ENCODE results near the gene DRAM2. TPM values are rescaled to one million over a fixed set of nuclear protein-coding genes. Genes with fewer than 3 reads are reported as not detected.

Gene DRAM2
- total RNA-seq = 10 to 100 TPM; 23.6 to 37.6 TPM
- polyA plus RNA-seq = 10 to 100 TPM; 23.9 to 78.5 TPM
- long read RNA-seq, donor 1, transcript DRAM2-208 (9 exons, 1,872 nt) = major isoform, 24 of 82 reads
- long read RNA-seq, donor 1, partial matches to known transcripts = 4 of 82 reads
- long read RNA-seq, donor 1, other reads (novel, unspliced or antisense) = 54 of 82 reads
- long read RNA-seq, donor 2, partial matches to known transcripts = 2 of 19 reads
- long read RNA-seq, donor 2, other reads (novel, unspliced or antisense) = 17 of 19 reads

DNA sequence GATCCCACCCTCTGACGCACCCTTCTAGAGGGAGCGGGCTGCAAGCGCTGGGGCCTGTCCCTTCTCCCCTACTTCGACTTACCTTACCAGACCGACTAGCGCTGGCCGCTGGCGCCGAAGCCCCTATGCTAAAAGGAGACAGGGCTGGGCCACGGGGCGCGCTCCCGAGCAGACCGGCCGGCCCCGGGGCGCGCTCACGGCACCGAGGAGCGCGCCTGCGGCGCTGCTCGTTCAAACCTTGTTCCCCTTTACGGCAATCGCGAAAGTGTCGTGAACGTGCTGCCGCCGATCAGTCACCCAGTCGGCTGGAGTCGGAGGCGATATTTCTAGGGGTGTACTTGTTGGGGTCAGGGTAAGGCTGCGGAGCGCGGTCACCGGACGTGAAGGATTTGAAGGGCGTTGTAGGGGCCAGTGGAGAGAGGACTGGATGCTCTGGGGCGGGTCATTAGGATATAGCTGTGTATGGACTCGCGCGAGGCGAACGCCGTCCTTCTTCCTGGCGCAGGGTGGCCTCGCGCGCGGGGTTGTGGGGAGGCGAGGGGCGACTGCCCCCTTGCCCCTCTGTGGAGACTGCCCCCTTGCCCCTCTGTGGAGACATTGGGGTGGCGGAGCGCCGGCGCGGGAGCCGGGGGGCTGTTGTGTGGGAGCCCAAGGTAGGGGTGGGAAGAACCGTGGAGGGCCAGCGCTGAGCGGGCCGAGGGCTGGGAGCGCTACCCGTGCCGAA, at the start of gene DRAM2, which contains the start of gene CEPT1:
Gene DRAM2, minus strand, starts transcription at position 138 of the 724 bp plus-strand sequence. CDS start 8,539 bp downstream, outside the sequence.
Gene CEPT1, plus strand, starts transcription at position 268 of the 724 bp plus-strand sequence. CDS start 7,492 bp downstream, outside the sequence.
- Histone ChIP-seq H3K4me3 (ENCODE audit: low read length in 2 of 2) (peak within 1 kb of the TSS; percentile 79 to 92), H3K27me3 (ENCODE audit: control insufficient read depth in 1 of 2, insufficient read depth in 2 of 2, low read length in 1 of 2) (no peaks in the 10 kb centered on the region), H3K36me3 (ENCODE audit: control insufficient read depth in 1 of 2, insufficient read depth in 2 of 2, low read length in 1 of 2) (no peaks in the 10 kb centered on the region), H3K27ac (ENCODE audit: low read depth in 1 of 2, low read length in 2 of 2) (peak within 1 kb of the TSS; percentile 1 to 79), H3K9me3 (ENCODE audit: control insufficient read depth, low read length) (no peaks in the 10 kb centered on the region), H3K4me1 (ENCODE audit: control insufficient read depth in 1 of 2, insufficient read depth in 2 of 2, low read length in 2 of 2) (peaks cover 0 to 2% of the 10 kb centered on the region in 2 donors)
- DNase-seq = peak; percentile 98
- peak; percentile 99 for ATAC-seq (ENCODE audit: low FRiP score)
- 0% methylated on average over 66 to 68 of the region's 68 CpGs for WGBS, 2 donors
- intact Hi-C loops (cut with DNase I) = no loop called here

DNA sequence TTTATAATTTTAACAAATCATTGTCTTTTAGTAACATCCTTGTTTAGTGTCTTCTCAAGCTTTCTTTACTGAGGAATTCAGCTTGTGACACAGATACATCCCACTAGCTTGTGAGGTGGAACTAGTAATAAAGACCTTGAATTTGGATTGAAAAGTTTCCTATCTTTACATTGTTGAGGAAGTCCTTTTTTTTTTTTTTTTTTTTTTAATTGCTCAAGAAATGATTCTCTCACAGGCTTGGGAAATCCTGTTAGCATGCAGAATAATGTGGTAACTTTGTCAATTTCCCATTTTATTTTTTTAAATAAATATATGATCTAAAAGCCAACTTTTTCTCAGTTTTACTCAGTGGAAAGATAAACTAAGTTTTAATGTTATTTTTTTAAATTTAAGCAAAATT, 44.8 kb upstream of the DRAM2 start:
- no peak overlapping the region for H3K4me3 ChIP-seq (ENCODE audit: low read length in 2 of 2)
- no peaks in the 10 kb centered on the region for H3K9me3 ChIP-seq (ENCODE audit: control insufficient read depth, low read length)
- intact Hi-C loops (cut with DNase I) = no loop called here
- no peak overlapping the region for H3K27ac ChIP-seq (ENCODE audit: low read depth in 1 of 2, low read length in 2 of 2)
- peaks cover 2 to 8% of the 10 kb centered on the region in 2 donors for H3K36me3 ChIP-seq (ENCODE audit: control insufficient read depth in 1 of 2, insufficient read depth in 2 of 2, low read length in 1 of 2)
- no peaks in the 10 kb centered on the region for H3K4me1 ChIP-seq (ENCODE audit: control insufficient read depth in 1 of 2, insufficient read depth in 2 of 2, low read length in 2 of 2)
- H3K27me3 ChIP-seq (ENCODE audit: control insufficient read depth in 1 of 2, insufficient read depth in 2 of 2, low read length in 1 of 2) = no peaks in the 10 kb centered on the region
- ATAC-seq (ENCODE audit: low FRiP score) = no peak
- no peak for DNase-seq

DNA sequence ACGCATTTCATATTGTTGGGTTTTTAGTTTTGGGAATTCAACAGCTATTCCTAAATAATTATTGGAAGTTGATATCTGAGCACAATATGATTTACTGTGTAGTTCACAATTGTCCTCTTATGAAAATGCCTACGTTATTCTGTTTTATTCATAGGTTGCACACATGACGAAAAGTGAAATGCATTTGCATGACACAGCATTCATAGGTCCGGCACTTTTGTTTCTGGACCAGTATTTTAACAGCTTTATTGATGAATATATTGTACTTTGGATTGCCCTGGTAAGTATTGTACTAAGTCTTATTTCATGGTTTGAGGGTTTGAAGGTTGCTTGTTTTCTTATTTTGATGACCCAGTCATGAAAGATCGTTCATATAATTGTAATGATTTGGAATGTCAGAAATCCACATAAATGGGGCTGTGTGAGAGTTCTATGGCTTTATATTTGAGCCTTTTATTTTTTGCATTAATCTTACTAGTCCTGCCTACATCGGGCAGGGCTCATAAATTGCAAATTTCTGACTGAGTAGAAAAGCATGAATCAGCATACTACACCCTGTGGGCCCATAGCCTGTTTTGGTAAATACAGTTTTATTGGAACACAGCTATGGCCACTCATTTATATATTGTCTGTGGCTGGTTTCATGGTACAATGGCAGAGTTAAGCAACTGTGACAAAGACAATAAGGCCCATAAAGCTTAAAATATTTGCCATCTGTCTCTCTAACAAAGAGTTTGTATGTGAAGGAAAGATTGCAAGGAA, 43.6 kb upstream of the DRAM2 start:
- WGBS, 2 donors = 92 to 93% methylated on average over 6 of the region's 6 CpGs
- Histone ChIP-seq H3K4me3 (ENCODE audit: low read length in 2 of 2) (no peak overlapping the region), H3K9me3 (ENCODE audit: control insufficient read depth, low read length) (no peaks in the 10 kb centered on the region), H3K27me3 (ENCODE audit: control insufficient read depth in 1 of 2, insufficient read depth in 2 of 2, low read length in 1 of 2) (no peaks in the 10 kb centered on the region), H3K36me3 (ENCODE audit: control insufficient read depth in 1 of 2, insufficient read depth in 2 of 2, low read length in 1 of 2) (peaks cover 2 to 8% of the 10 kb centered on the region in 2 donors), H3K4me1 (ENCODE audit: control insufficient read depth in 1 of 2, insufficient read depth in 2 of 2, low read length in 2 of 2) (no peaks in the 10 kb centered on the region), H3K27ac (ENCODE audit: low read depth in 1 of 2, low read length in 2 of 2) (no peak overlapping the region)
- no peak for ATAC-seq (ENCODE audit: low FRiP score)
- intact Hi-C loops (cut with DNase I) = no loop called here
- no peak for DNase-seq

DNA sequence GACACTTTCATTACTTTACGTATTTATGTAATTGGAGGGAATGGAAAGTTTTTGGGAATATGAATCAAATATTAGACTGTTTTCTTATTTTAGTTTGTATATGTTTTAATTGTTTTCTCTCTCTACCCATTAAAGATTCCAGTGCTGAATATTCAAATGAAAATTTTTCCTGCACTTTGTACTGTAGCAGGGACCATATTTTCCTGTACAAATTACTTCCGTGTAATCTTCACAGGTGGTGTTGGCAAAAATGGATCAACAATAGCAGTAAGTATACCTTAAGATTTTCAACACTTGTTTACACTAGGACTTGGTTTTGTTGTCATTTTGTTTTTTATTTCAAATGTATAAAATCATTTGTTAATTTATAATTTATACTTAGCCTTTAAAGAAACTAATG, 42.2 kb upstream of the DRAM2 start:
- no peak overlapping the region for H3K27ac ChIP-seq (ENCODE audit: low read depth in 1 of 2, low read length in 2 of 2)
- H3K36me3 ChIP-seq (ENCODE audit: control insufficient read depth in 1 of 2, insufficient read depth in 2 of 2, low read length in 1 of 2) = peaks cover 2 to 4% of the 10 kb centered on the region in 2 donors
- no peaks in the 10 kb centered on the region for H3K27me3 ChIP-seq (ENCODE audit: control insufficient read depth in 1 of 2, insufficient read depth in 2 of 2, low read length in 1 of 2)
- intact Hi-C loops (cut with DNase I) = no loop called here
- H3K4me1 ChIP-seq (ENCODE audit: control insufficient read depth in 1 of 2, insufficient read depth in 2 of 2, low read length in 2 of 2) = no peaks in the 10 kb centered on the region
- ATAC-seq (ENCODE audit: low FRiP score) (no peak), DNase-seq (no peak)
- no peak overlapping the region for H3K4me3 ChIP-seq (ENCODE audit: low read length in 2 of 2)
- H3K9me3 ChIP-seq (ENCODE audit: control insufficient read depth, low read length) = no peaks in the 10 kb centered on the region
- WGBS, 2 donors = 95 to 96% methylated on average over 2 of the region's 2 CpGs

DNA sequence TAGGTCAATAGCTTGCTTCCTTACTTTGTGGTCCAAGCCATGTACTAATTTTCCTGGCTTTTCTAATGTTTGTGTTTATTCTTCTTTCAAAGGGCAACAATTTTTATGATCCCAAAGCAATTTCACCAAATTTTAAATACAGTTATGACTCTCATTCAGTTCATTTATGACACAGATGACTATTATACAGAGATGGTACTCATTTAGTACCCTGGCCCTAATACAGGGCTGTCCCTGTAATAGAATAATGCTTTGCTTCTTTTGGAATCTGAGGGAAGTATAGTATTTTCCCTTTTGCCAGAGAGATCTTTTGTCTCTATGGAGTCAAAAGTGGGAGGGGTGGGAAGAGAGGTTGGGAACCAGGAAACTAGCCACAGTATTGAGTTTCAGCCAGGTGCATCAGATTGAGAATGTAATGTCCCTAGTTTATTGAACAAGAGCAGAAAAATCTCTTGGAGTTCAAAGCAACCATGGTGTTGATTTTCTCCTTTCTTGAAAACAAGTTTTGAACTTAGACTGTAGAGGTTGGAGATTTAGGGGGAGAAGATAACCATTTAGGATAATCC, 40.2 kb upstream of the DRAM2 start:
- intact Hi-C loops (cut with DNase I) = no loop called here
- H3K27me3 ChIP-seq (ENCODE audit: control insufficient read depth in 1 of 2, insufficient read depth in 2 of 2, low read length in 1 of 2) = no peaks in the 10 kb centered on the region
- no peaks in the 10 kb centered on the region for H3K36me3 ChIP-seq (ENCODE audit: control insufficient read depth in 1 of 2, insufficient read depth in 2 of 2, low read length in 1 of 2)
- no peaks in the 10 kb centered on the region for H3K9me3 ChIP-seq (ENCODE audit: control insufficient read depth, low read length)
- DNase-seq (no peak), ATAC-seq (ENCODE audit: low FRiP score) (no peak)
- H3K4me3 ChIP-seq (ENCODE audit: low read length in 2 of 2) = no peak overlapping the region
- H3K27ac ChIP-seq (ENCODE audit: low read depth in 1 of 2, low read length in 2 of 2) = no peak overlapping the region
- no peaks in the 10 kb centered on the region for H3K4me1 ChIP-seq (ENCODE audit: control insufficient read depth in 1 of 2, insufficient read depth in 2 of 2, low read length in 2 of 2)

DNA sequence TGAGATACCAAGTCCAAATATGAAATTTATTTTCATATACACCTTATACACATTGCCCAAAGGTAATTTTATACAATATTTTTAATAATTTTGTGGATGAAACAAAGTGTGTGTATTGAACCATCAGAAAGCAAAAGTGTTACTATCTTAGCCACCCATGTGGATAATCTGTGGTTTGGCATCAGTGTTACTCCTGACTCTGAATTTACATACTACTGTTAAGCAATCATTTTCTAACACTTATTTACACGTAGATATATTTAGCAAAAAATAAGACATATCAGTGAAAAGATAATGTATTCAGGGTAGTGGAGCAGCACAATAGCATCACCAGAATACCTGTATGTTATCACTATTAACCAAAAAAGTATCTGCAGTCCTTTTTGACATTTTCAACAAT, 36.8 kb upstream of the DRAM2 start:
- intact Hi-C loops (cut with DNase I) = no loop called here
- DNase-seq (no peak), ATAC-seq (ENCODE audit: low FRiP score) (no peak)
- Histone ChIP-seq H3K27ac (ENCODE audit: low read depth in 1 of 2, low read length in 2 of 2) (no peak overlapping the region), H3K36me3 (ENCODE audit: control insufficient read depth in 1 of 2, insufficient read depth in 2 of 2, low read length in 1 of 2) (peaks cover 0 to 4% of the 10 kb centered on the region in 2 donors), H3K27me3 (ENCODE audit: control insufficient read depth in 1 of 2, insufficient read depth in 2 of 2, low read length in 1 of 2) (no peaks in the 10 kb centered on the region), H3K4me1 (ENCODE audit: control insufficient read depth in 1 of 2, insufficient read depth in 2 of 2, low read length in 2 of 2) (no peaks in the 10 kb centered on the region), H3K4me3 (ENCODE audit: low read length in 2 of 2) (no peak overlapping the region), H3K9me3 (ENCODE audit: control insufficient read depth, low read length) (no peaks in the 10 kb centered on the region)
- 65 to 78% methylated on average over 1 of the region's 1 CpG for WGBS, 2 donors

DNA sequence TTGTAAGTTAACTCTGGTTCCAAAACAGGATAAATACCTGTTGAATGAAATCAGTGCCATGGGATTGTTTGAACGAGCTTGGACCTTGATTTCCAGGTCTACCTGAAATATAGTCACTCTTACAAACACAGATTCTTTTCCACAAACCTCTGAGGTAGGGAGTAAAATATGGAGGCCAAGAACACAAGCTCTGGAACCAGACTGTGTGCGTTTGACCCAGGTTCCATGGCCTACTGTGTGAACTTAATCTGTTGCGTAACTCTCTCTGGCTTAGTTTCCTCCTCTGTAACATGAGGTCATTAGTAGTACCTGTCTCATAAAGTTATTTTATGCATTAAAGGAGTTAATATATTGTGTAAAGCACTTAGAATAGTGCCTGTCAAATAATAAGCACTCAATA, 35.5 kb upstream of the DRAM2 start:
- intact Hi-C loops (cut with DNase I) = no loop called here
- Histone ChIP-seq H3K9me3 (ENCODE audit: control insufficient read depth, low read length) (no peaks in the 10 kb centered on the region), H3K27me3 (ENCODE audit: control insufficient read depth in 1 of 2, insufficient read depth in 2 of 2, low read length in 1 of 2) (no peaks in the 10 kb centered on the region), H3K36me3 (ENCODE audit: control insufficient read depth in 1 of 2, insufficient read depth in 2 of 2, low read length in 1 of 2) (peaks cover 0 to 4% of the 10 kb centered on the region in 2 donors), H3K27ac (ENCODE audit: low read depth in 1 of 2, low read length in 2 of 2) (no peak overlapping the region), H3K4me1 (ENCODE audit: control insufficient read depth in 1 of 2, insufficient read depth in 2 of 2, low read length in 2 of 2) (no peaks in the 10 kb centered on the region), H3K4me3 (ENCODE audit: low read length in 2 of 2) (no peak overlapping the region)
- DNase-seq (no peak), ATAC-seq (ENCODE audit: low FRiP score) (no peak)
- 85 to 87% methylated on average over 3 of the region's 3 CpGs for WGBS, 2 donors

DNA sequence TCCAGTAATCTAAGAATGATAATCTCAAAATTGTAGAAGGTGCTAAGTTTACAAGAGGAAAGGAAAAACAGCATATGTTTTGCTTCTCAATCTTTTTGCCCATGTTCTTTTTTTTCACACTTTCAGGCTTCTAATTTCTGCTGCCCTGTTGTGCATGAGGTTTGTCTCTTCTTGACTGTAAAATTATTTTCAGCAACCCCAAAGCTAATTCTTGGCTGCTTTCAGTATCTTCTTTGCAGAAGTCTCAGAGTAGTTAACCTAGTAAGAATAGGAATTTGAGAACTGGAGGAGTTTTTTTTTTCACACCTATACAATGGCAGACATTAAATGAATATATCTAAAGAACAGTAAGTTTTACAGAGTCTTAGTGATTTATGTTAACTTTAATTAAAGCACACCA, 34.2 kb upstream of the DRAM2 start:
- Histone ChIP-seq H3K36me3 (ENCODE audit: control insufficient read depth in 1 of 2, insufficient read depth in 2 of 2, low read length in 1 of 2) (peaks cover 0 to 4% of the 10 kb centered on the region in 2 donors), H3K27ac (ENCODE audit: low read depth in 1 of 2, low read length in 2 of 2) (no peak overlapping the region)

More for the DNA sequence above, 34.2 kb upstream of the DRAM2 start:
- H3K4me3 ChIP-seq (ENCODE audit: low read length in 2 of 2) = no peak overlapping the region
- intact Hi-C loops (cut with DNase I) = no loop called here
- DNase-seq (no peak), ATAC-seq (ENCODE audit: low FRiP score) (no peak)
- no peaks in the 10 kb centered on the region for H3K27me3 ChIP-seq (ENCODE audit: control insufficient read depth in 1 of 2, insufficient read depth in 2 of 2, low read length in 1 of 2)
- H3K9me3 ChIP-seq (ENCODE audit: control insufficient read depth, low read length) = no peaks in the 10 kb centered on the region
- H3K4me1 ChIP-seq (ENCODE audit: control insufficient read depth in 1 of 2, insufficient read depth in 2 of 2, low read length in 2 of 2) = no peaks in the 10 kb centered on the region
